HG03159 (cell line): ENCODE data around the gene TMEM98.
"Not testable (repeated sequence)": the region's sequence is repeated elsewhere in the genome, so short reads cannot be mapped to it uniquely, and the experiment has no call there.

Source experiments
- ATAC-seq: cut with Tn5 transposase; IDR thresholded peaks from one replicate; pipeline ENCODE4 v1.9.1; 2021; ENCODE audit warnings: mild to moderate bottlenecking, moderate library complexity; ENCODE audit not compliant: unreplicated experiment

Gene TMEM98

GRCh38 chr17:32941419-32942032 lies 13.6 kb downstream of the TMEM98 start:
- ATAC-seq = no peak

GRCh38 chr17:32943206-32943605 lies 15.3 kb downstream of the TMEM98 start:
- ATAC-seq = no peak

GRCh38 chr17:32943647-32944191 lies 15.8 kb downstream of the TMEM98 start:
- ATAC-seq = no peak

- no peak for ATAC-seq
These were observed 16.5 kb downstream of the TMEM98 start for GRCh38 chr17:32944248-32945020.

GRCh38 chr17:32946375-32947135 lies 18.6 kb downstream of the TMEM98 start:
- no peak for ATAC-seq

GRCh38 chr17:32947736-32948135 lies 19.8 kb downstream of the TMEM98 start:
- no peak for ATAC-seq

GRCh38 chr17:32949181-32949580 lies 21.2 kb downstream of the TMEM98 start:
- no peak for ATAC-seq

- ATAC-seq = not testable (repeated sequence)
These were observed 24.5 kb downstream of the TMEM98 start for GRCh38 chr17:32952491-32952890.

- ATAC-seq = no peak
These were observed 25.1 kb downstream of the TMEM98 start for GRCh38 chr17:32953045-32953444.

GRCh38 chr17:32953857-32954256 lies 25.9 kb downstream of the TMEM98 start:
- ATAC-seq = no peak

- no peak for ATAC-seq
These were observed 26.5 kb downstream of the TMEM98 start for GRCh38 chr17:32954477-32954876.

- ATAC-seq = no peak
These were observed 27.2 kb downstream of the TMEM98 start for GRCh38 chr17:32955155-32955554.

- no peak for ATAC-seq
These were observed 28.5 kb downstream of the TMEM98 start for GRCh38 chr17:32956240-32956970.

- ATAC-seq = no peak
These were observed 30.5 kb downstream of the TMEM98 start for GRCh38 chr17:32958418-32958817.

GRCh38 chr17:32960815-32961214 lies 32.9 kb downstream of the TMEM98 start:
- no peak for ATAC-seq

- ATAC-seq = no peak
These were observed 34.4 kb downstream of the TMEM98 start for GRCh38 chr17:32962320-32962711.

GRCh38 chr17:32964541-32964940 lies 36.6 kb downstream of the TMEM98 start:
- ATAC-seq = no peak

GRCh38 chr17:32969231-32969630 lies 41.3 kb downstream of the TMEM98 start:
- not testable (repeated sequence) for ATAC-seq

- no peak for ATAC-seq
These were observed 42.3 kb downstream of the TMEM98 start for GRCh38 chr17:32970281-32970680.

GRCh38 chr17:32971171-32971570 lies 43.2 kb downstream of the TMEM98 start:
- ATAC-seq = no peak

GRCh38 chr17:32976131-32976530 lies 48.2 kb downstream of the TMEM98 start:
- no peak for ATAC-seq
